Liver (tissue), 9 donors: ENCODE measurements around the gene MYO1F. TPM values are rescaled to one million over a fixed set of nuclear protein-coding genes. Genes with fewer than 3 reads are reported as not detected.
"Not testable (repeated sequence)": the region's sequence is repeated elsewhere in the genome, so short reads cannot be mapped to it uniquely, and the experiment has no call there.

ENCODE experiments used
- DNase-seq: peaks from one replicate; pipeline ENCODE4 v3.0.0-alpha.2; 2017; ENCODE audit warnings: low spot score
- H3K27ac ChIP-seq, 2 donors: one replicate each; pipeline ENCODE4 v1.7.0; 2013; ENCODE audit warnings: inconsistent platforms in 2 of 2, low read length in 2 of 2, control low read depth in 1 of 2, low read depth in 1 of 2, mild to moderate bottlenecking in 1 of 2
- H3K27me3 ChIP-seq, 4 donors: one replicate each; pipeline versions ENCODE4 v1.6.1 to v1.7.0; 2013; ENCODE audit warnings: low read length in 3 of 4, inconsistent platforms in 1 of 4, mild to moderate bottlenecking in 1 of 4, moderate library complexity in 1 of 4; ENCODE audit not compliant: control insufficient read depth in 4 of 4, insufficient read depth in 4 of 4
- H3K36me3 ChIP-seq, 4 donors: one replicate each; pipeline versions ENCODE4 v1.6.1 to v1.7.0; 2013; ENCODE audit warnings: low read length in 3 of 4, mild to moderate bottlenecking in 3 of 4, low read depth in 1 of 4, moderate library complexity in 1 of 4; ENCODE audit not compliant: control insufficient read depth in 4 of 4, insufficient read depth in 3 of 4
- H3K4me1 ChIP-seq, 4 donors: one replicate each; pipeline versions ENCODE4 v1.6.1 to v1.7.0; 2013; ENCODE audit warnings: low read length in 3 of 4, mild to moderate bottlenecking in 3 of 4, moderate library complexity in 1 of 4; ENCODE audit not compliant: control insufficient read depth in 4 of 4, insufficient read depth in 4 of 4
- H3K4me3 ChIP-seq, 3 donors: one replicate each; pipeline versions ENCODE4 v1.6.1 to v1.7.0; 2013; ENCODE audit warnings: low read length in 3 of 3, control low read depth in 1 of 3, low read depth in 1 of 3, mild to moderate bottlenecking in 1 of 3
- H3K9ac ChIP-seq, 2 donors: one replicate each; pipeline ENCODE4 v1.7.0; 2013; ENCODE audit warnings: low read length in 2 of 2, mild to moderate bottlenecking in 2 of 2, moderate library complexity in 2 of 2, control low read depth in 1 of 2, low read depth in 1 of 2
- H3K9me3 ChIP-seq, 4 donors: one replicate each; pipeline versions ENCODE4 v1.6.1 to v1.7.0; 2013; ENCODE audit warnings: low read length in 3 of 4; ENCODE audit not compliant: control insufficient read depth in 4 of 4
- ATF3 ChIP-seq: IDR thresholded peaks from 2 replicates; pipeline ENCODE4 v1.6.1; 2016; ENCODE audit warnings: antibody characterized with exemption
- EGR1 ChIP-seq, 2 donors: IDR thresholded peaks; 2 replicates each; pipeline ENCODE4 v1.6.1; 2016 to 2018; ENCODE audit warnings: antibody characterized with exemption in 2 of 2, low read depth in 2 of 2
- HNF4A ChIP-seq, 2 donors: conservative IDR thresholded peaks; 2 replicates each; pipeline ENCODE4 v1.6.1; 2016; ENCODE audit warnings: antibody characterized with exemption in 2 of 2, mild to moderate bottlenecking in 2 of 2
- JUND ChIP-seq, 2 donors: IDR thresholded peaks; 2 replicates each; pipeline ENCODE4 v1.6.1; 2016; ENCODE audit warnings: antibody characterized with exemption in 2 of 2
- RAD21 ChIP-seq, 2 donors: IDR thresholded peaks; 2 replicates each; pipeline ENCODE4 v1.6.1; 2016; ENCODE audit warnings: antibody characterized with exemption in 2 of 2, mild to moderate bottlenecking in 2 of 2
- TAF1 ChIP-seq: conservative IDR thresholded peaks from 2 replicates; pipeline ENCODE4 v1.6.1; 2016; ENCODE audit warnings: antibody characterized with exemption, mild to moderate bottlenecking
- WGBS: extraction: QIAGEN DNeasy Blood & Tissue Kit; methylation state at CpG from one replicate; pipeline ENCODE4 v1.1.7; 2013; 5-methylcytosine and 5-hydroxymethylcytosine counted together
- polyA plus RNA-seq, 2 donors: library from polyadenylated mRNA; stranded (reverse) in 1 of 2; unstranded in 1 of 2; fragments of 200-250 nt in 1 of 2; fragments of >200 nt in 1 of 2; fragmentation: Nextera tagmentation in 1 of 2; extraction: Ambion mirVana in 1 of 2; gene quantifications; one replicate each; pipeline versions ENCODE4 v1.2.1 to v1.2.3, GENCODE V29; 2013 to 2015
- total RNA-seq, 2 donors: library from RNA; depleted of rRNA; stranded (reverse); fragments of >200 nt; gene quantifications; one replicate each; pipeline ENCODE4 v1.2.3, GENCODE V29; 2014
- TF ChIP-seq, protein P1 (sequence below): IDR thresholded peaks from 2 replicates; pipeline ENCODE4 v1.6.1; 2016; ENCODE audit warnings: antibody characterized with exemption, mild to moderate bottlenecking
- TF ChIP-seq, protein P2 (sequence below): IDR thresholded peaks from 2 replicates; pipeline ENCODE4 v1.6.1; 2016; ENCODE audit warnings: antibody characterized with exemption
- donor health status: healthy.
- donor health status: healthy.
- donor health status: healthy.
- donor health status: healthy.
- donor health status: healthy.

Gene MYO1F
- total and polyA plus RNA-seq, 4 donors = 6.1 to 20.4 (median 12.0) TPM

- H3K4me3 ChIP-seq = no peak overlapping the region
- no peak overlapping the region for H3K9ac ChIP-seq
- DNase-seq = no peak
- TF ChIP-seq, protein P1, sequence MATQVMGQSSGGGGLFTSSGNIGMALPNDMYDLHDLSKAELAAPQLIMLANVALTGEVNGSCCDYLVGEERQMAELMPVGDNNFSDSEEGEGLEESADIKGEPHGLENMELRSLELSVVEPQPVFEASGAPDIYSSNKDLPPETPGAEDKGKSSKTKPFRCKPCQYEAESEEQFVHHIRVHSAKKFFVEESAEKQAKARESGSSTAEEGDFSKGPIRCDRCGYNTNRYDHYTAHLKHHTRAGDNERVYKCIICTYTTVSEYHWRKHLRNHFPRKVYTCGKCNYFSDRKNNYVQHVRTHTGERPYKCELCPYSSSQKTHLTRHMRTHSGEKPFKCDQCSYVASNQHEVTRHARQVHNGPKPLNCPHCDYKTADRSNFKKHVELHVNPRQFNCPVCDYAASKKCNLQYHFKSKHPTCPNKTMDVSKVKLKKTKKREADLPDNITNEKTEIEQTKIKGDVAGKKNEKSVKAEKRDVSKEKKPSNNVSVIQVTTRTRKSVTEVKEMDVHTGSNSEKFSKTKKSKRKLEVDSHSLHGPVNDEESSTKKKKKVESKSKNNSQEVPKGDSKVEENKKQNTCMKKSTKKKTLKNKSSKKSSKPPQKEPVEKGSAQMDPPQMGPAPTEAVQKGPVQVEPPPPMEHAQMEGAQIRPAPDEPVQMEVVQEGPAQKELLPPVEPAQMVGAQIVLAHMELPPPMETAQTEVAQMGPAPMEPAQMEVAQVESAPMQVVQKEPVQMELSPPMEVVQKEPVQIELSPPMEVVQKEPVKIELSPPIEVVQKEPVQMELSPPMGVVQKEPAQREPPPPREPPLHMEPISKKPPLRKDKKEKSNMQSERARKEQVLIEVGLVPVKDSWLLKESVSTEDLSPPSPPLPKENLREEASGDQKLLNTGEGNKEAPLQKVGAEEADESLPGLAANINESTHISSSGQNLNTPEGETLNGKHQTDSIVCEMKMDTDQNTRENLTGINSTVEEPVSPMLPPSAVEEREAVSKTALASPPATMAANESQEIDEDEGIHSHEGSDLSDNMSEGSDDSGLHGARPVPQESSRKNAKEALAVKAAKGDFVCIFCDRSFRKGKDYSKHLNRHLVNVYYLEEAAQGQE = no peak
- TF ChIP-seq, protein P2, sequence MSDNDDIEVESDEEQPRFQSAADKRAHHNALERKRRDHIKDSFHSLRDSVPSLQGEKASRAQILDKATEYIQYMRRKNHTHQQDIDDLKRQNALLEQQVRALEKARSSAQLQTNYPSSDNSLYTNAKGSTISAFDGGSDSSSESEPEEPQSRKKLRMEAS = no peak
- H3K27ac ChIP-seq = no peak overlapping the region
- H3K27me3 ChIP-seq = no peaks in the 10 kb centered on the region
- 88% methylated on average over 4 of the region's 4 CpGs for WGBS
- H3K36me3 ChIP-seq = no peaks in the 10 kb centered on the region
- no peaks in the 10 kb centered on the region for H3K9me3 ChIP-seq
- H3K4me1 ChIP-seq = peaks cover 0 to 7% (median 2%) of the 10 kb centered on the region in 4 donors
These were observed 40.7 kb upstream of the MYO1F start for GRCh38 chr19:8617984-8618383.

GRCh38 chr19:8617325-8617724 is 40.1 kb upstream of the MYO1F start:
- not testable (repeated sequence) for H3K36me3 ChIP-seq, DNase-seq, H3K4me3 ChIP-seq, H3K9me3 ChIP-seq, H3K27me3 ChIP-seq, H3K9ac ChIP-seq, H3K4me1 ChIP-seq, H3K27ac ChIP-seq
- 81% methylated on average over 15 of the region's 15 CpGs for WGBS

- Histone ChIP-seq H3K27me3 (no peaks in the 10 kb centered on the region), H3K4me1 (peaks cover 0 to 7% (median 2%) of the 10 kb centered on the region in 4 donors), H3K4me3 (no peak overlapping the region), H3K9me3 (no peaks in the 10 kb centered on the region), H3K36me3 (no peaks in the 10 kb centered on the region), H3K9ac (no peak overlapping the region), H3K27ac (no peak overlapping the region)
- DNase-seq = no peak
- no peak for TF ChIP-seq ATF3
- no peak for TF ChIP-seq TAF1
- no peak for TF ChIP-seq RAD21 (IDR thresholded peaks at IDR 0.05)
- no peak for TF ChIP-seq JUND (IDR thresholded peaks at IDR 0.05)
- no peak for TF ChIP-seq HNF4A (conservative IDR thresholded peaks at IDR 0.05)
- TF ChIP-seq EGR1 (IDR thresholded peaks at IDR 0.05; ENCODE audit: low read depth in 2 of 2) = no peak
- 90% methylated on average over 6 of the region's 6 CpGs for WGBS
These were observed 39.6 kb upstream of the MYO1F start for GRCh38 chr19:8616861-8617260.
